ENCODE measurements around the gene CARD19.

DNA sequence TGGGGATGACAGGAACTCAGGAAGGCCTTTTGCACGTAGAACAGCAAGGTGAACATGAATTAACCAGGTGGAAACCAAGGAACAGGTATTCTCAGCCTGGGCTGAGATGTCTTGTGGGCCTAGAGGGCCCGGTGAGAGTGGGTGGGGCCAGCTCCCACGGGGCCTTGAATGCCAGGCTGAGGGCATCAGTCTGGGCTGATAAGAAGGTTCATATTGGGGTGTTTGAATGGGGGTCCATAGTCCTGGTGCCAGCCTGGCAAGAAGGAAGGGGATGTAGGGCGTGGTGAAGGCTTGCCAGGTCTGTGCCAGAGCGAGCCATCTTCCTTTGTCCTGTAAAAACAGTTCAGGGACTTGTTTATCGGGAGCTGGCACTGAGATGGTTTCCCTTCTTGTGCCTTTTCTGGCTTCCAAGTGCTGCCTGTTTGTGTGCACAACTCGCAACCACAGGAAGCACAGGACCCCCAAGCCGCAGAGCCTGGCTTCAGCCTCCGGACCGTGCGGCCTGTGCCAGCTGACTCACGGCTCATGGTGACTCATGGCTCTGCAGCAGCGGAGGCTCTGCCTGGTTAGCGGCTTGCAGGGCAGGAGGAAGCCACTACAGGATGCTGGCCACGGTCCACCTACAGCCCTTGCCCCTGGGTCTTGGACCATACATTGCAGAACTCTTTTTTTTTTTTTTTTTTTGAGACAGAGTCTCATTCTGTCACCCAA is 2.4 kb downstream of the CARD19 start:
- TF ChIP-seq, protein P1, sequence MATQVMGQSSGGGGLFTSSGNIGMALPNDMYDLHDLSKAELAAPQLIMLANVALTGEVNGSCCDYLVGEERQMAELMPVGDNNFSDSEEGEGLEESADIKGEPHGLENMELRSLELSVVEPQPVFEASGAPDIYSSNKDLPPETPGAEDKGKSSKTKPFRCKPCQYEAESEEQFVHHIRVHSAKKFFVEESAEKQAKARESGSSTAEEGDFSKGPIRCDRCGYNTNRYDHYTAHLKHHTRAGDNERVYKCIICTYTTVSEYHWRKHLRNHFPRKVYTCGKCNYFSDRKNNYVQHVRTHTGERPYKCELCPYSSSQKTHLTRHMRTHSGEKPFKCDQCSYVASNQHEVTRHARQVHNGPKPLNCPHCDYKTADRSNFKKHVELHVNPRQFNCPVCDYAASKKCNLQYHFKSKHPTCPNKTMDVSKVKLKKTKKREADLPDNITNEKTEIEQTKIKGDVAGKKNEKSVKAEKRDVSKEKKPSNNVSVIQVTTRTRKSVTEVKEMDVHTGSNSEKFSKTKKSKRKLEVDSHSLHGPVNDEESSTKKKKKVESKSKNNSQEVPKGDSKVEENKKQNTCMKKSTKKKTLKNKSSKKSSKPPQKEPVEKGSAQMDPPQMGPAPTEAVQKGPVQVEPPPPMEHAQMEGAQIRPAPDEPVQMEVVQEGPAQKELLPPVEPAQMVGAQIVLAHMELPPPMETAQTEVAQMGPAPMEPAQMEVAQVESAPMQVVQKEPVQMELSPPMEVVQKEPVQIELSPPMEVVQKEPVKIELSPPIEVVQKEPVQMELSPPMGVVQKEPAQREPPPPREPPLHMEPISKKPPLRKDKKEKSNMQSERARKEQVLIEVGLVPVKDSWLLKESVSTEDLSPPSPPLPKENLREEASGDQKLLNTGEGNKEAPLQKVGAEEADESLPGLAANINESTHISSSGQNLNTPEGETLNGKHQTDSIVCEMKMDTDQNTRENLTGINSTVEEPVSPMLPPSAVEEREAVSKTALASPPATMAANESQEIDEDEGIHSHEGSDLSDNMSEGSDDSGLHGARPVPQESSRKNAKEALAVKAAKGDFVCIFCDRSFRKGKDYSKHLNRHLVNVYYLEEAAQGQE (IDR thresholded peaks at IDR 0.05; ENCODE audit: insufficient read depth in 1 of 2, low read depth in 2 of 2, low read length in 1 of 2): no peak
- no peak for TF ChIP-seq CTCF (IDR thresholded peaks at IDR 0.05)
- TF ChIP-seq POLR2AphosphoS5 (IDR thresholded peaks at IDR 0.05; ENCODE audit: low read depth, low read length): peak; percentile 27; the same call in 1 of the 2 replicates
- TF ChIP-seq SIN3A (IDR thresholded peaks at IDR 0.05; ENCODE audit: borderline replicate concordance, insufficient read depth, low read depth, low read length): no peak
- TF ChIP-seq TCF7L2 (IDR thresholded peaks at IDR 0.05; ENCODE audit: low read depth, low read length): no peak
